ENCODE measurements around the gene TMED6. TPM values are rescaled to one million over a fixed set of nuclear protein-coding genes. Genes with fewer than 3 reads are reported as not detected.

TMED6 gene
- total and polyA plus RNA-seq, 2 of the 8 experiments (the other 6 are each of a cell fraction or from before 2014, with no cell fraction given): not detected

- H3K23ac ChIP-seq (ENCODE audit: insufficient read length): no peak overlapping the region
- H3K27ac ChIP-seq (ENCODE audit: low read depth, low read length): no peak overlapping the region
- H3K18ac ChIP-seq (ENCODE audit: extremely low read depth, low read length): no peak overlapping the region
- no peak overlapping the region for H4K5ac ChIP-seq (ENCODE audit: insufficient read length, low read depth, low read length)
- 93% methylated on average over 13 of the region's 13 CpGs; no CpG with 5 or more reads in 1 of the 2 experiments for WGBS, 2 experiments (ENCODE audit: extremely low coverage in 1 of 2, insufficient coverage in 1 of 2, insufficient read length in 1 of 2, insufficient replicate concordance in 2 of 2, low coverage in 1 of 2, low lambda C conversion rate in 2 of 2, missing lambda C conversion rate in 1 of 2)
- no peak overlapping the region for H3K4me3 ChIP-seq (ENCODE audit: extremely low read depth in 1 of 4, insufficient read depth in 2 of 4, low read depth in 3 of 4, low read length in 4 of 4)
- H4K8ac ChIP-seq (ENCODE audit: extremely low read depth, insufficient read depth, low read length): no peak overlapping the region
- no peak overlapping the region for H3K4me2 ChIP-seq (ENCODE audit: insufficient read depth in 1 of 2, low read depth in 2 of 2, low read length in 2 of 2)
- peaks cover 4% of the 10 kb centered on the region for H3K79me1 ChIP-seq (ENCODE audit: low read depth, low read length)
- H3K4ac ChIP-seq (replicated peaks; ENCODE audit: insufficient read length, low read depth, low read length): no peak overlapping the region
- no peak overlapping the region for H2AK5ac ChIP-seq (ENCODE audit: low read depth, low read length)
- TF ChIP-seq TBP (IDR thresholded peaks at IDR 0.05; ENCODE audit: low read depth, low read length): no peak
- TF ChIP-seq BRCA1 (IDR thresholded peaks at IDR 0.05; ENCODE audit: low read depth, low read length): no peak
- TF ChIP-seq TAF7 (optimal IDR thresholded peaks at IDR 0.05; ENCODE audit: borderline replicate concordance, low read depth, low read length): no peak
- TF ChIP-seq POLR2AphosphoS5 (IDR thresholded peaks at IDR 0.05; ENCODE audit: low read depth, low read length): no peak
- TF ChIP-seq BCL11A (IDR thresholded peaks at IDR 0.05; ENCODE audit: low read depth in 2 of 2, low read length in 2 of 2): no peak
- TF ChIP-seq SAP30 (IDR thresholded peaks at IDR 0.05; ENCODE audit: insufficient read depth, insufficient replicate concordance, low read length): no peak
- no peak; a peak in 1 of 3 replicates for TF ChIP-seq POLR2A (IDR thresholded peaks at IDR 0.05; ENCODE audit: control extremely low read depth in 1 of 2, low read depth in 2 of 2, low read length in 2 of 2)
- no peak for TF ChIP-seq RBBP5 (IDR thresholded peaks at IDR 0.05; ENCODE audit: borderline replicate concordance, low read depth, low read length)
- no peak for TF ChIP-seq KDM4A (IDR thresholded peaks at IDR 0.05; ENCODE audit: low read depth, low read length, severe bottlenecking)
- TF ChIP-seq EGR1 (IDR thresholded peaks at IDR 0.05; ENCODE audit: borderline replicate concordance, low read depth, low read length): no peak
- TF ChIP-seq USF2 (IDR thresholded peaks at IDR 0.05; ENCODE audit: low read length): no peak
- TF ChIP-seq BACH1 (IDR thresholded peaks at IDR 0.05; ENCODE audit: low read length): no peak
- no peak for TF ChIP-seq SP2 (IDR thresholded peaks at IDR 0.05; ENCODE audit: low read length)
- DNase-seq (ENCODE audit: low read depth in 1 of 2, low spot score in 2 of 2): no peak
- H3K23me2 ChIP-seq (ENCODE audit: low read depth, low read length): no peaks in the 10 kb centered on the region; the same call in 1 of the 2 replicates
- ChIA-PET POLR2A (ENCODE audit: partially characterized antibody) (interaction anchor here (1.4 to 24.8 kb wide), 2 partner anchors 16 to 137 kb away, joined by 3 to 497 read pairs; partner anchors contain the start of genes COG8, NIP7, PDF and TMED6), CTCF (ENCODE audit: partially characterized antibody) (no interaction called here)
- no peak overlapping the region for H3K56ac ChIP-seq (replicated peaks; ENCODE audit: insufficient read length, low read depth, low read length)
- peaks cover 0 to 24% of the 10 kb centered on the region in 2 experiments; a peak in 3 of 4 replicates for H3K79me2 ChIP-seq (ENCODE audit: control insufficient read depth in 1 of 2, insufficient read depth in 2 of 2, low read length in 2 of 2)
- no peak overlapping the region for H2BK5ac ChIP-seq (ENCODE audit: low read depth, low read length)
- H3K4me1 ChIP-seq (replicated peaks in 1 of 4; ENCODE audit: control insufficient read depth in 3 of 4, insufficient read depth in 4 of 4, low read length in 3 of 4): no peaks in the 10 kb centered on the region
- no peak for FAIRE-seq
- no peak overlapping the region for H2AFZ ChIP-seq (ENCODE audit: low read length)
- H3K27me3 ChIP-seq (replicated peaks in 1 of 4; ENCODE audit: control insufficient read depth in 3 of 4, extremely low read depth in 1 of 4, insufficient read depth in 3 of 4, low read length in 3 of 4): no peaks in the 10 kb centered on the region
- peaks cover 26 to 78% (median 51%) of the 10 kb centered on the region in 4 experiments for H3K36me3 ChIP-seq (ENCODE audit: control insufficient read depth in 2 of 4, insufficient read depth in 4 of 4, low read length in 3 of 4)
- no peak overlapping the region for H2BK120ac ChIP-seq (replicated peaks; ENCODE audit: low read depth, low read length)
- peaks cover 5 to 31% of the 10 kb centered on the region in 2 experiments for H4K20me1 ChIP-seq (replicated peaks in 1 of 2; ENCODE audit: control insufficient read depth in 1 of 2, insufficient read depth in 2 of 2, low read length in 2 of 2)
- H3K14ac ChIP-seq (ENCODE audit: insufficient read length): no peak overlapping the region
- no peaks in the 10 kb centered on the region for H3K9me3 ChIP-seq (ENCODE audit: insufficient read depth in 2 of 2, low read depth in 1 of 2, low read length in 1 of 2)
- H2BK12ac ChIP-seq (ENCODE audit: low read depth, low read length): no peak overlapping the region
- no peak overlapping the region for H4K91ac ChIP-seq (replicated peaks; ENCODE audit: insufficient read length, low read length)
- H2BK15ac ChIP-seq (ENCODE audit: low read length): no peak overlapping the region
- no peak overlapping the region for H2BK20ac ChIP-seq (ENCODE audit: low read length)
- no peak overlapping the region for H3K9ac ChIP-seq (replicated peaks in 1 of 4; ENCODE audit: extremely low read depth in 1 of 4, low read depth in 3 of 4, low read length in 3 of 4)
Observed at GRCh38 chr16:69320740-69321073, 30.9 kb downstream of the TMED6 start.
